KBM-7 (cell line): Measurements from ENCODE around the gene COL5A3.
"Not testable (repeated sequence)": the region's sequence is repeated elsewhere in the genome, so short reads cannot be mapped to it uniquely, and the experiment has no call there.

Experiments
- DNase-seq: peaks from one replicate; pipeline ENCODE4 v3.0.0-alpha.2; 2015
- in situ Hi-C: fragments of 300-500 bp; cut with MboI; formaldehyde crosslinking; loops from 2 replicates; pipeline ENCODE4 v1.14.3; 2020; ENCODE audit warnings: low sequenced_read_pairs, low pct_unique_long_range_greater_than_20kb, mixed read lengths

The COL5A3 gene

DNA sequence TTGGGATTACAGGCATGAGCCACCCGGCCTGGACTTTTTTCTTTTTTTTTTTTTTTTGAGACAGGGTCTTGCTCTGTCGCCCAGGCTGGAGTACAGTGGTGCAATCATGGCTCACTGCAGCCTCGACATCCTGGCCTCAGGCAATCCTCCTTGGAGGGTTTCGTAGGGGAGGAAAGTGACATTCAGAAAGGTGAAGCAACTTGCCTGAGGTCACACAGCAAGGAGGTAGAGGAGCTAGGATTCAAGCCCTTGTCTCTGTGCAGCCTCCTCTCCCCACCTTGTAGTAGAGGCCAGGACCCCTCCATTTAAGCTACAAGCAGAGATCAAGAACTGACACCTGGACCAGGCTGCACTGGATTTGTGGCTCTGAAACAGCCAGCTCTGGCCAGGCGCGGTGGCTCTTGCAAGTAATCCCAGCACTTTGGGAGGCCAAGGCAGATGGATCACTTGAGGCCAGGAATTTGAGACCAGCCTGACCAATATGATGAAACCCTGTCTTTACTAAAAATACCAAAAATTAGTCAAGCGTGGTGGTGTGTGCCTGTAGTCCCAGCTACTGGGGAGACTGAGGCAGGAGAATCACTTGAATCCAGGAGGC lies 63.7 kb downstream of the COL5A3 start:
- in situ Hi-C loops, DNase-seq: not testable (repeated sequence)

DNA sequence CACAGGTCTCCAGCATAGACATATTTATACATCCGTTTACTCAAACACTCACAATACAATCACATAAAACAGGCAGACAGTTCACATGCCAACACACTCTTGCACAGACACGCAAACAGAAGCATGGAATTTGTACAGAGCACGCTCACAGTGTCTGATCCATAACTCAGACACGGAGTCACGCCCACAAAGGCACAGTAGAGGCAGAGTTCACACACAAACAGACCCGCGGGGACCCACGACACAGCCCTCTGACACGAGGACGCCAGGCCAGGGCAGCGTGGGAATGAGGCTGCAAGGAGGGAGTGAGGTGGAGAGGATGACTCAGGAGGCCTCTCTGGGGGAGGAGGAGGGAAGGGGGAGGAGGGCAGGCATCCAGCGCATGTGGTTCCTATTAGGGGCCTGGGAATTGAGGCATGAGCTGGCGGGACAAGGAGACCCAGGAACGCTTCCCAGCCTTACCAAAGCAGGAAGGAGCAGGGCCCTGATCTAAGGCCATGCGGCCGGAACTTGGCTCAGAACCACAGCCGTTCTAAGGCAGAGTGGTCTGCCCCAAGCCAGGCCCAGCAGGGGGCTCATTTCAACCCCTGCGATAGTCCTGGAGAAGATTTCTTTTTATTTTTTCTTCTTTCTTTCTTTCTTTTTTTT lies 64.9 kb downstream of the COL5A3 start:
- in situ Hi-C loops, result no loop called here
- no peak for DNase-seq

DNA sequence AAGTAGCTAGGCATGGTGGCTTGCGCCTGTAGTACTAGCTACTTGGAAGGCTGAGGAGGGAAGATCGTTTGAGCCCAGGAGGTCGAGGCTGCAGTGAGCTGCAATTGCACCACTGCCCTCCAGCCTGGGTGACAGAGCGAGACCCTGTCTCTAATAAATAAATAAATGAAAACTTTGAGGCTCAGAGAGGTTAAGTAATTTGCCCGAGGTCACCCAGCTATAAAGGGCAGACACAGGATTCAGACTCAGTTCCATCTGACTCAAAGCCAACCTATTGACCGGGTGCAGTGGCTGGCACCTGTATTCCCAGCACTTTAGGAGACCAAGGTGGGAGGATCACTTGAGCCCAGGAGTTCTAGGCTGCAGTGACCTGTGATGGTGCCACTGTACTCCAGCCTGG lies 66.6 kb downstream of the COL5A3 start:
- in situ Hi-C loops, result no loop called here
- DNase-seq, result no peak

DNA sequence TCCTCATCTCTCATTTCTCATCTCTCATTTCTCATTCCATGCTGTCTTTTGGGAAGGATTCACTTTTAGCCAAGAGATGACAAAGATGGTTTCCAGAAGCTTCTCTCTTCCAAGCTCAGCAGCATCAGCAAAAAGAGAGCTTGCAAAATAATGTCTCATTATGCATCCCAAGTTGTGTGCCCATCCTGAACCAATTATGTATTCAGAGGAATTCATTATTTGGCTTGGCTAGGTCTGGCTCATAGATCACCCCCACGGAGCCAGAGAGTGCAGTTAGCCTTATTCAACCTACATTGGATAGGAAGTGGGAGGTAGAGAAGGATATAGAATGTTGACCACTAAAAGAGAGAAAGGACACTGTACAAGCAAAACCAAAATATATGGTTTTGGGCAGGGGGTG lies 68.6 kb downstream of the COL5A3 start:
- no peak for DNase-seq
- in situ Hi-C loops, result no loop called here

DNA sequence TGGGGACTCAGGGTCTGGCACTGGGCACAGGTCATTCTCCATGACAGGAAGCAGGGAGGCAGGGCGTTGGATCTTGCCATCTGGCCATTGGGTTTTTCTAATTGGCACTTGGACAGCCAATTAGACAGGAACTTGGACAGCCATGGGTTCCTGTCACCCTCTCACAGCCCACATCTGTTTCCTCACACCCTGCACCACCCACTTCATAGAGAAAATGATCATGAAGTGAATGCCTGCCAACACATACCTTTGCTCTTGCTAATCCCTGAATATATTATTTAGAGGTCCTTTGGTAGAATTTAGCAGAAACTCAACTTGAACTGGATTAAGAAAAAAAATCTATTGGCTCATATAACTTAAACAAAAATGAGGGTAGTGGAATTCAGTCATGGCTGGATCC lies 69.1 kb downstream of the COL5A3 start:
- in situ Hi-C loops, result no loop called here
- no peak for DNase-seq

DNA sequence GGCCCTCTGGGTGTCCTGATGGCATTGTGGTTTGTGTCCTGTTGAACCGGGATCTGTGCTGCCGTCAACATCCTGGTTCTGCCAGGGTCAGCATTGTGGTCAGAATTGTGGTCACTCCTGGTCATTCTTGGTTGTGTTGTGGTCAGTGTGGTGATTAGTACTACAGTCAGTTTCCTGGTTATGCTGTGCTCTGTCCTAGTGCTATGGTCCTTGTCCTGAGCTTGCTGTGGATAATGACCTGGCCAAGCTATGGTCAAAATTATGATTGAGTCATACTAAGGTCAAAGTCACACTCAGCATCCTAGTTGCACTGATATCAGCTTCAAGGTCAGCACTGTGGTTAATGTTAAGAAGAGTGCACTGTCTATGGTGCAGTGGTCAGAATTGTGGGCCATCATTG lies 69.5 kb downstream of the COL5A3 start:
- no peak for DNase-seq
- in situ Hi-C loops, result no loop called here

DNA sequence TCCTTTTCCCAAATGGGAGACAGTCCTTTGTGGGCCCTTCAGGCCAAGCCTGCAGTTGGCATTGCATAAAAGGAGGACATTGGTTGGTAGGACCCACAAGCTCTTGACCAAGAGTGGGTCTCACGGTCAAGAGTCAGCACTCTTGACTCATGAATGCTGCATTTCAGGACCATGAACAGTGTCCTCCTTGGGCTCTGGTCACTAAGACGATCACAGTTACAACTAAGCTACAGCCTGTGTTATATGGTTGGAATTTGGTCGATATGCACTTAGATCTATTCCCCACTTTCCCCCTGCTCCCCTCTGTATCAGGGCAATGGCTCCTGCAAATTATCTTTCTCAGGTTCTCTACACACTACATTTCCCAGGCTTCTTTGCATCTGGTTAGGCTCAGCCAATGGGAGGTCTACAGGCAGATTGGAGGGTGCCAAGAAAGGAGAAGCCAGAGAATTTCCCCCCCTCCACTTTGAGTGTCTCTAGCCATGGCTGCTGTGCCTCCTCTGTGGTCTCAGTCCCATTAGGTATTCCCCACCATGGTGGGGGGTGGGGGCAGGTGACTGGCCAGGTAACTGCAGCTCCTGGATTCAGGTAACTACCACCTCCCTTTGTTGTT lies 70.9 kb downstream of the COL5A3 start:
- DNase-seq, result no peak
- in situ Hi-C loops, result no loop called here

DNA sequence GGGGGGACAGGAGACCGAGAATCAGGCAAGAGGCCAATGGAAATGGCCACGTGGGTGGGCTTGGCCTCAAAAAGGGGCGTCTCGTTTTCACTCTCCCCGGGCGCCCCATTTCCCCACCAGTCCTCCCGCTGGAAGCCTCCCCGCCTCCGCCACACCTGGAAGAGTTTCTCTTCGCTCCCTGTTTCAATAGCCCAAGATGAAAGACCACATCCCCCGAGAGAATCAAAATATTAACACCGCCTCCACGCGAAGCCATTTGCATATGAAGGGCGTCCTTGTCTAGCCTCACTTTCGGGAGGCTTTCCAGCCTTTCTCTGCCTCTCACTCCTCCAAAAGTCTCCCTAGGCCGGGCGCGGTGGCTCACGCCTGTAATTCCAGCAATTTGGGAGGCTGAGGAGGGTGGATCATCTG lies 73.3 kb downstream of the COL5A3 start:
- no peak for DNase-seq
- in situ Hi-C loops, result no loop called here

DNA sequence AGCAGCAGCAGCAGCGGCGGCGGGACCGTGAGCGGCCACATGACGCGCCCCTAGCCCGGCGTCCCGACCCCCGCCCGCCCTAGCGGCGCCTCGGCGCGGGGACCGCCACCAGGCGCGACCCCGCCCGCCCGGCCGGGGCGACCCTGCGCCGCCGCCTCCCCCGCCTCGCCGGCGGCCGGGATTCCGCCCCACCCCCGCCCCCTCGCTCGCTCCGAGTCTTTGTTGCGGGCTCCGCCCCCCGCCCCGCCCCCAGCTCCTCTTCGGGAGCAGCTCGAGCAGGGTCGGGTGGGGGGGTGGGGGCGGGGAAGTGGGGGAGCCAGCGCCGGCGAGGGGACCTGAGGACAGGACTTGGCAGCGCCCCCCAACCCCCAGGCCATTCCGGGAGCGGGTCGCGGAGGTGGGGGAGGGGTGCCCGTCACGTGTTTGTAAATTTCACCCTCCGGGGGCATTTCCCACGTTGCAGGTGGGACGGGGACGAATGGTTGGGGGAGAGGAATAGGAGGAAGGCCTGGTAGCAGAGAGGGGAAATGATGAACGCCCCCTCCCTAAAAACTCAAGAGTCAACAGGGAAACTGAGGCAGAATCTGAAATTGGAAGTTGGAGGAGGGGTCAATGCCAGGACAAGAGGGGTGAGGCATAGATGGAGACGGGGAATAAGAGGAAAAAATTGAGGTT lies 73.8 kb downstream of the COL5A3 start, which contains the start of gene OLFM2:
TSS of gene OLFM2 (minus strand) at position 190 of the 675 bp plus-strand sequence. CDS start at position 41, 149 bp downstream.
- in situ Hi-C loops, result no loop called here
- DNase-seq, result no peak

DNA sequence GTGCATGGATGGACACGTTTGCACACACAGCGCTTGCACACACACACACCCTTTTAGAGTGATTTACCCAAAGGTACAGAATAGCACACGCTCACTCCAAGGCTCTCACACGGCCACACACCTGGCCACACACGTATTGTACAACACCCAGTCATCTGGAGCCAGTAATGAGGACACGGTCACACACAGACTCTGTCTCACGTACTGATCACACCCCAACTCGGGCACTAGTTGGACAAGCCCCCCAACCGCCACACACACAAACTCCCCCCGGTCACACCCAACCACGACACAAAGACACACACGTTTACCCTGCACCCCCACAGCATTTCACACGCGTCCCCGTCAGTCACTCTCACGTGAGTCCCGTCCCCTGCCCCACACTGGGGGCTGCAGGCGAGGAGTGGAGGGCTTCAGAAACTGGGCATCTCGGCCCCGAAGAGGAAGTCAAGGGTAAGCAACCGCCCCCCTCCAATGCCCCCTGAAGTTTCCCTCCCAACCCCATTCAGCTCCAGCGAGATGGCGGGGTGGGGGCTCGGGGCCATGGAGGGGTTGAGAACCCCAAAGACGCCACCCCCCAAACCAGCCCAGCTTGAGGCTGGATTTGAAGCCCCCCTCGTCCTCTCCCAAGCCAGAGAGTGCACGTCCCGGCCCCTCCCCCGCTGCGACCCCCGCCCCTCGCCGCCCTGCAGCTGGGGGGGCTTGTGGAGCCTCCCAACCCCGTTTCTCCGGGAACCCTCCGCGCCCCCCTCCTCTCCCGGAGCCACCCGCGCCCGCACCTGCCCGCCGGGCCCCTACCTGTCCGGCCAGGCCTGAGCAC lies 74.6 kb downstream of the COL5A3 start:
- no peak for DNase-seq
- in situ Hi-C loops, result no loop called here

DNA sequence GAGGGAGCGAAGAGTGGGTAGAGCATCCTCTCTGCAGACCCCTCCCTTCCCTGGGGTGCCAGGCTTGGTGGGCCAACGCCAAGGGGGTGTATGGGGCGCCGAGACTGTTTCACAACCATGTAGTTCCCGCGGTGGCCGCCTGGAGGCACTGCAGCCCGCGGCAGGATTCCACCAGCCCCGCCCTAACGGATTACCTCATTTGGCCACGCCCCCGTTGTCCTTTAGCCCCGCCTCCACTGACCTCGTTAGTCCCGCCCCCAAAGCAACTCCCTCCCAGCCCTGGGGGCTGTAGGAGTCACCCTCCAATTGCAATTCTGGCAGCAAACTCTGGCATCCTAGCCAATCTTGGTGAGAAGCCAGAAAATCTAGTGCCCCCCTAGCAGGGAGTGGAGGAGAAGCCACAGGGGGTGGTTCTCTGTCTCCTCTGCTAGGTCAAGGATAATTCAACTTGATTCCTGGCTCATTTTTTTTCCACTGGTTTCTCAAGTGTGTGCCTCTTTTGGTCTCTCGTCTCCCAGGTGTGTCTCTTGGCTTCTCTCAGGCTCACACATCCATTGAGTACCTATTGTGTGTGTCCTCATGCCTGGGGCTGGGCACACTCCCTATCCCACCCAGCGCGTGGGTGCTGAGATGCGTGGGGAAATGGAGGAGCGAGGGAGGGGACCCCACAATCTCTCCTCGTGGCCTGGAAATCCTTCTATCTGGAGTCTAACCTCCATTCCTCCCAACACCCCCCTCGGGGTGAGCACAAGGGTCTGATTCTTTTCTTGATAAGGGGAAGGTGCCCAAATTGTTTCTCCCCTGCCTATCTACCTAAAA lies 76.0 kb downstream of the COL5A3 start:
- DNase-seq, result peak; percentile 81
- in situ Hi-C loops, result no loop called here

DNA sequence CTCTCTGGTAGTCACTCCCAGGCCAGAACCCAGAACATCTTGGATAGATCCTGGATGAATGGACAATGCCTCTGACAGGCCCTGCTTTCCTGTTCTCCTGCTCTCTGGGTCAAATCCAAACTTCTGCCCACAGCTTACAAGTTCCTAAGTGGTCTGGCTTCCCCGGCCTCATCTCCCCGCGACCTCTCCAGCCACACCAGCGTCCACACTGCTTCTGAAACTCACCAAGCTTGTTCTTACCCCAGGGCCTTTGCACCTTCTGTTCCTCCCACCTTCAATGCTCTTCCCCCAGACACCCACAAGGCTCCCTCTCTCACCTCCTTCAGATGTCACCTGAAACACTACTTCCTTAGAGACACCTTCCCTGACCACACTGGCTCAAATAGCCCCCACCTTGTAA lies 77.5 kb downstream of the COL5A3 start:
- DNase-seq, result no peak
- in situ Hi-C loops, result no loop called here

DNA sequence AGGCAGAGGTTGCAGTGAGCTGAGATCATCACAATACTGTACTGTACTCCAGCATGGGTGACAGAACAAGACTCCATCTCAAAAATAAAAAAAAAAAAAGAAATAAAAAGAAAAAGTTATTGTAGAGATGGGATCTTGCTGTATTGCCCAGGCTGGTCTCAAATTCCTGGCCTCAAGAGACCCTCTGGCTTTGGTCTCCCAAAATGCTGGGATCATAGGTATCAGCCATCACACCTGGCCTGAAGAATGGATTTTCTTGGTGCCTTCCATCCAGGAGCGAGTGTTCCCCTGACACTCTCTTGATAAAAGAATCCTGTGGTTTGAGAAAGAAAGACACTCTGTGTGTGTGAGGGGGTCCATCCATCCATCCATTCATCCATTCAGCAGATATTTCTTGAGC lies 78.7 kb downstream of the COL5A3 start:
- DNase-seq, result no peak

DNA sequence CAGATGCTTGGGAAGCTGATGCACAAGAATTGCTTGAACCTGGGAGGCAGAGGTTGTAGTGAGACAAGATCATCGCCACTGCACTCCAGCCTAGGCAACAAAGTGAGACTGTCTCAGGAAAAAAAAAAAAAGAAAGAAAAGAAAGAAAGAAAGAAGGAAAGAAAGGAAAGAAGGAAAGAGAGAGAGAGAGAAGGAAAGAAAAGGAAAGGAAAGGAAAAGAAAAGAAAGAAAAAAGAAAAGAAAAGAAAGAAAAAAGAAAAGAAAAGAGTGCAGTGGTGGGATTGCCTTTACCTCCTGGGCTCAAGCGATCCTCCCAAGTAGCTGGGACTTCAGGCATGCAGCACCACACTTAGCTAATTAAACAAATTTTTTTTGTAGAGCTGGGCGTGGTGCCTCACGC lies 86.9 kb downstream of the COL5A3 start:
- in situ Hi-C loops, result no loop called here

More for the DNA sequence above, 78.7 kb downstream of the COL5A3 start:
- in situ Hi-C loops, result no loop called here

DNA sequence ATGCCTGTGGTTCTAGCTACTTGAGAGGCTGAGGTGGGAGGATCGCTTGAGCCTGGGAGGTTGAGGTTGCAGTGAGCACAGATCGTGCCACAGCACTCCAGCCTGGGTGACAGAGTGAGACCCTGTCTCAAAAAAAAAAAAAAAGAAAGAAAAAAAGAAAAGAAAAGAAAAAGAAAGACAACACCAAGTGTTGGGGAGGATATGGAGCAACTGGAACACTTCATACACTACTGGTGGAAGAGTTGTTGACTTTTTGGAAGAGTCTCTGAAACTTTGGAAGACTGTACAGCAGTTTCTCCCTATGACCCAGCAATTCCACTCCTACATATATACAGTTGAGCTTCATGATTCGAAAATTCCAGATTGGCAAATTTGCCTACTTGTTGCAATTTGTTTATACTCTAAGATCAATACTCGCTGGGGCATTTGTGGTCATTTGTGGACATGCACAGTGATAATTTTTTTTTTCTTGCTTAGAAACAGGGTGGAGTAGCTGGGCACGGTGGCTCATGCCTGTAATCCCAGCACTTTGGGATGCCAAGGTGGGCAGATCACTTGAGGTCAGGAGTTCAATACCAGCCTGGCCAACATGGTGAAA lies 87.4 kb downstream of the COL5A3 start:
- in situ Hi-C loops, DNase-seq: not testable (repeated sequence)

More for the DNA sequence above, 86.9 kb downstream of the COL5A3 start:
- no peak for DNase-seq

DNA sequence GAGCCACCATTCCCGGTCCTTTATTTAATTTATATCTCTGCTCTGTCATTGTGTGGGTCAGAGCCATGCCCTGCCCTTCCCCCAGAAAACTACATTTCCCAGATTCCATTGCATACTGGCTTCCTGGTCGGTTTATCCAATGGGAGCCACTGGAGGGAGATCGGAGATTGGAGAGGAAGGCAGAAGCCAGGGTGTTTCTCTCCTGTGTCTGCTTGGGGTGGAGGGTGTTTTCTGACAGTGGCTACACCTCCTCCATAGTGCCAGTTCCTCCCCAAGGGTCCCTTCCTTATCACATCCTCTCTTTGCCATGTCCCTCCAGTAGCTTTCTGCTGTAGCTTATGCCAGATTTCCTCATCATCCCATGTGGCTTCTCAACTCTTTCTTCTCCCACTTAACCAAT lies 93.0 kb downstream of the COL5A3 start:
- peak; percentile 67 for DNase-seq
- in situ Hi-C loops, result no loop called here

DNA sequence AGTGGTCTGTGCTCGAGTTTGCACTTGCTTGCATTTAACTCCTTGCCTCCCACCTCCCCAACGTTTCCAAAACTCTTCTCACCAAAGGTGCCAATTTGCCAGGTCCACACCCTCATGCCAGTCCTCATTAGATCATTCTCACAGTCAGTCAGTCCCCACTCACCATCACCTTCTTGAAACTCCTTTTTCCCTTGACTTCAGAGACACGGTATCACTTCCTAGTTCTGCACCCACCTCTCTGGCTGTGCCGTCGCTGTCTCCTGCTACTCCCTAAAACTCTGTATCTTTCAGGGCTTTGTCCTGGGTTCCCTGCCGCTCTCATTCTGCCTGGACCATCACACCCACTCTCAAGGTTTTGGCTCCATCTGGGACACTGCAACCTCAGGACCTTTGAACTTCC lies 93.6 kb downstream of the COL5A3 start:
- in situ Hi-C loops, result no loop called here
- DNase-seq, result no peak
